Fibroblast of villous mesenchyme (primary cell): Measurements from ENCODE around the gene THBS2. TPM values are rescaled to one million over a fixed set of nuclear protein-coding genes. Genes with fewer than 3 reads are reported as not detected.
"Not testable (repeated sequence)": the region's sequence is repeated elsewhere in the genome, so short reads cannot be mapped to it uniquely, and the experiment has no call there.

Experiments
- DNase-seq: peaks from one replicate; pipeline ENCODE4 v3.0.0-alpha.2; 2010; ENCODE audit warnings: low read depth
- H3K4me3 ChIP-seq: 2 replicates; pipeline ENCODE4 v1.5.1; 2011; ENCODE audit warnings: low read depth, mild to moderate bottlenecking, low read length
- CTCF ChIP-seq: IDR thresholded peaks from 2 replicates; pipeline ENCODE4 v1.5.1; 2012; ENCODE audit warnings: low read depth, mild to moderate bottlenecking, low read length; ENCODE audit not compliant: insufficient read depth
- total RNA-seq: library from RNA; depleted of rRNA; stranded (reverse); fragments of >200 nt; gene quantifications from 2 replicates; pipeline ENCODE4 v1.2.3, GENCODE V29; 2012

The THBS2 gene
- total RNA-seq, 1 donor: 374 TPM

- no peak for DNase-seq
- H3K4me3 ChIP-seq: no peak overlapping the region
- no peak for TF ChIP-seq CTCF
Observed at GRCh38 chr6:169274781-169275180, 21.1 kb upstream of the THBS2 start.

- H3K4me3 ChIP-seq: no peak overlapping the region
- no peak for TF ChIP-seq CTCF
- no peak for DNase-seq
Observed at GRCh38 chr6:169273511-169273910, 19.9 kb upstream of the THBS2 start.

- DNase-seq: no peak
- TF ChIP-seq CTCF: no peak
- no peak overlapping the region for H3K4me3 ChIP-seq
Observed at GRCh38 chr6:169271877-169272216, 18.2 kb upstream of the THBS2 start.

GRCh38 chr6:169271158-169271876 is 17.7 kb upstream of the THBS2 start:
- no peak for DNase-seq
- no peak overlapping the region for H3K4me3 ChIP-seq
- no peak for TF ChIP-seq CTCF

- DNase-seq: not testable (repeated sequence)
Observed at GRCh38 chr6:169270077-169270380, 16.4 kb upstream of the THBS2 start.

GRCh38 chr6:169269180-169270076 is 15.8 kb upstream of the THBS2 start:
- no peak overlapping the region for H3K4me3 ChIP-seq
- TF ChIP-seq CTCF: no peak
- peak; percentile 91 for DNase-seq

More at GRCh38 chr6:169270077-169270380, 16.4 kb upstream of the THBS2 start:
- H3K4me3 ChIP-seq: not testable (repeated sequence)

- H3K4me3 ChIP-seq: no peak overlapping the region
- DNase-seq: no peak
- no peak for TF ChIP-seq CTCF
Observed at GRCh38 chr6:169268276-169268675, 14.6 kb upstream of the THBS2 start.
